ENCODE results near the gene SIPA1L2.

GRCh38 chr1:232627645-232628334 is 2.1 kb downstream of the SIPA1L2 start:
- no peak for TF ChIP-seq REST (IDR thresholded peaks at IDR 0.05; ENCODE audit: insufficient read depth in 1 of 2, low read depth in 2 of 2, low read length in 2 of 2)
- no peak for TF ChIP-seq TAF1 (IDR thresholded peaks at IDR 0.05; ENCODE audit: borderline replicate concordance, insufficient read depth, low read length)
- no peak for TF ChIP-seq SIN3A (IDR thresholded peaks at IDR 0.05; ENCODE audit: borderline replicate concordance, insufficient read depth, low read length)
- TF ChIP-seq POLR2AphosphoS5 (IDR thresholded peaks at IDR 0.05; ENCODE audit: low read depth, low read length): no peak

All from PFSK-1 (cell line).